GM12874 (cell line): Measurements from ENCODE around the gene KCNE3.
A peak's percentile ranks its signal among the peaks of the same experiment; 100 is the strongest.

Experiments
- CTCF ChIP-seq: IDR thresholded peaks from 2 replicates; pipeline ENCODE4 v1.5.1; 2011; ENCODE audit warnings: low read depth, mild to moderate bottlenecking, control low read depth, low read length, moderate library complexity; ENCODE audit not compliant: insufficient read depth

The KCNE3 gene

GRCh38 chr11:74460481-74461154, 6.7 kb downstream of the KCNE3 start:
- no peak for TF ChIP-seq CTCF

- no peak for TF ChIP-seq CTCF
Observed at GRCh38 chr11:74460065-74460464, 7.3 kb downstream of the KCNE3 start.

- TF ChIP-seq CTCF, result no peak
Observed at GRCh38 chr11:74459584-74459983, 7.8 kb downstream of the KCNE3 start.

GRCh38 chr11:74457356-74457755, 10.0 kb downstream of the KCNE3 start:
- TF ChIP-seq CTCF, result no peak

- peak; percentile 82 for TF ChIP-seq CTCF
Observed at GRCh38 chr11:74453373-74453975, 13.9 kb downstream of the KCNE3 start.

- no peak for TF ChIP-seq CTCF
Observed at GRCh38 chr11:74452366-74452765, 15.0 kb downstream of the KCNE3 start.

- no peak for TF ChIP-seq CTCF
Observed at GRCh38 chr11:74450318-74450717, 17.0 kb downstream of the KCNE3 start.
